ENCODE measurements around the gene TERT.

GRCh38 chr5:1228120-1228519, 66.7 kb downstream of the TERT start:
- TF ChIP-seq, protein P1, sequence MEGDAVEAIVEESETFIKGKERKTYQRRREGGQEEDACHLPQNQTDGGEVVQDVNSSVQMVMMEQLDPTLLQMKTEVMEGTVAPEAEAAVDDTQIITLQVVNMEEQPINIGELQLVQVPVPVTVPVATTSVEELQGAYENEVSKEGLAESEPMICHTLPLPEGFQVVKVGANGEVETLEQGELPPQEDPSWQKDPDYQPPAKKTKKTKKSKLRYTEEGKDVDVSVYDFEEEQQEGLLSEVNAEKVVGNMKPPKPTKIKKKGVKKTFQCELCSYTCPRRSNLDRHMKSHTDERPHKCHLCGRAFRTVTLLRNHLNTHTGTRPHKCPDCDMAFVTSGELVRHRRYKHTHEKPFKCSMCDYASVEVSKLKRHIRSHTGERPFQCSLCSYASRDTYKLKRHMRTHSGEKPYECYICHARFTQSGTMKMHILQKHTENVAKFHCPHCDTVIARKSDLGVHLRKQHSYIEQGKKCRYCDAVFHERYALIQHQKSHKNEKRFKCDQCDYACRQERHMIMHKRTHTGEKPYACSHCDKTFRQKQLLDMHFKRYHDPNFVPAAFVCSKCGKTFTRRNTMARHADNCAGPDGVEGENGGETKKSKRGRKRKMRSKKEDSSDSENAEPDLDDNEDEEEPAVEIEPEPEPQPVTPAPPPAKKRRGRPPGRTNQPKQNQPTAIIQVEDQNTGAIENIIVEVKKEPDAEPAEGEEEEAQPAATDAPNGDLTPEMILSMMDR (IDR thresholded peaks at IDR 0.05) = no peak
- TF ChIP-seq POLR2A (IDR thresholded peaks at IDR 0.05) = no peak
- TF ChIP-seq POLR2AphosphoS5 (IDR thresholded peaks at IDR 0.05) = no peak
- TF ChIP-seq EP300 (IDR thresholded peaks at IDR 0.05) = no peak

Data from sigmoid colon (tissue), 4 donors.